ENCODE data around the gene MAP3K3.

The MAP3K3 gene

DNA sequence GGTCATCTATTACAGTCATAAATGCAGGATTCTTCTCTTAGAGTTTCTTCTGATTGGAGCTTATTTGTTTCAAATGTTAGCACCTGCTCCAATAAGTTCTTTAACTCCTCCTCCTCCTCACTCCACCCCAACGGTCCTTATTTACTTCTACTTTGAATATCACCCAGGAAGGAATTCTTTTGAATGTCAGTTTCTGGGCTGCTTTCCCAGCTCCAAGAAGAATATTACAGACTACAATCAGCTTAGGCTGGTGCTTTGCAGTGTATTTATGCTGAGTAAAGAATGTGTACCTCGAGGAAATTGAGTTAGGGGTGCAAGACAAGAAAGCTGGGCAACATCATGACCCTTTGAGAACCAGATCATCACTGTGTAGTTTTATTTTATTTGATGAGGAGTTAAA lies 30.8 kb downstream of the MAP3K3 start:
- DNase-seq, result no peak

DNA sequence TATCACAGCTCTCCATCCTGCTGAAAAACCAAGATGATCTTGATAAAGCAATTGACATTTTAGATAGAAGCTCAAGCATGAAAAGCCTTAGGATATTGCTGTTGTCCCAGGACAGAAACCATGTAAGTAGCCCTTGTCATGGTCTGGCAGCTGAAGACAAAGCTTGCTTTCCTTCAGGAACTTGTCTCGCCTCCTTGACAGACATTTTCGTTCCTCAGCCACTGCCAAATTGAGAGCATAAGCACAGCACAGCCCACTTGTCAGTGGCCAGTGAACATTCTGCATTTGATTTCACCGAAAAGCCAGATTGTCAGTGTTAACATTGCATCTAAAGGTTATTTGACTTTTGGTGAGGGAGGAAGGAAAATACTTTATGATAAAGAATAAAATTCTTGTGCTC lies 35.6 kb downstream of the MAP3K3 start:
- no peak for DNase-seq

DNA sequence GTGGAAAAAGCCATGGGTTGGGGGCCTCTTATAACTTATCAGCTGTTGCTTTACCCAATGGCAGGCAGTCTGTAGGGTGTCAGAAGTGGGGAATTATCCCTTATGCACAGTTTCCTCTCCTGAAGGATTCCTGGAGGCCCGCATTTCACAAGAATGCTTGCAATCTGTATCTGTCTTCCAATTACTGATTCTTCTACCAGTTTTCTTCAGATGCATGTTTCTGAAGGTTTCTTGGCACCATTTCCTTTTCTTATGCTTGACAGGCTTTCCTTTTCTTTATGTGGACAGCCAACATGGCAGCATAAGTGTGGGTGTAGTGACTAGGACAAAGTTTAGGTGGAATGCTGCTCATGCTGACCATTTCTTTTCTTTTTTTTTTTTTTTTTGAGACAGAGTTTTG lies 36.1 kb downstream of the MAP3K3 start:
- DNase-seq, result no peak

DNA sequence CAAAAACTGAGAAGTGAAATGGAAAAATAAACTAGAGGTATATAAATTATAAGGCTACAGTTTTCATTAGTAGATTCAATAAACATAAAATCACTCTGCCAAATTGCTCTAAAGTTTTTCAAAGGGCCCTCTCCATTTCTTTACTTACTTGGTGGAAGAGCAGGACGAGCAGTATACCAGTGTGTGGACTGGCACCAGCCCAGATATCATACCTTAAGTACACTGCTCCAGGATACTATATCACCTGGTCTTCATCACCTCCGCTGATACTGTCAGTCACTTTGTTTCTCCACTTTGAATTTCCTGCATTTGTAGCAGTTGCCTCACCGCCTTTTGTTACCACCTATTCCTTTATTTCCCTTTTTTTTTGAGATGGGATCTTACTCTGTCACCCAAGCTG lies 37.6 kb downstream of the MAP3K3 start:
- no peak for DNase-seq

DNA sequence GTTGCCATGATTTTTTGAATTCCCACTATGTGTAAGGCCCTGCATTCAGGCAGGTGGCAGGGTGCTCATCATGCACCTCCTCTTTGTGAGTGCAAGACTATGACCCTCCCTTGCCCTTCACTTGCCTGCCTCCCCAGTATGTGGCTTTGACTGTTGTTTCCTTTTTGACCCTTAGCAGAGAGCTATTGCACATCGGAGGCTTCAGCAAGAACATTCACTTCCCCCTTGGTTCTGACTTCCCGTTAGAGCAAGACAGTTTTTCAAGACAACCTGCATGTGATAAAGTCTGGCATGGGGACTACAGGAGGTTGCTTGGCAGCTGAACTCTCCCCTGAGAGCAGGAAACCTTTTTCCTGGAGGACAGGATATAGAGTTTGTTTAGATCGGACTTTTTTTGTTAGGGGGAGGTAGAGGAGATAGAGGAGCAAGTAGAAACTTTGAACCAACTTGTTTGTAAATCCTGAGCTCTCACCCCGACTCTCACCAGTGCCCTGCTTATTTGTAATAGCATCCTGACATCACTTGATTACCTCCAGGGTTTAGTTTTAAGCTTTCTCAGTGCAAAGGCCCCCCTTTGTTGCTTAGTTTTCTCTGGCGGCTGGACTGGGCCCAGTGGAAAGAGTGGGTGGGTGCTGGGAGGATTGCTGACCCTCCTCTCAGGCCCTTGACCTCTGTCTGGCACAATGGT lies 43.5 kb downstream of the MAP3K3 start:
- no peak for DNase-seq

DNA sequence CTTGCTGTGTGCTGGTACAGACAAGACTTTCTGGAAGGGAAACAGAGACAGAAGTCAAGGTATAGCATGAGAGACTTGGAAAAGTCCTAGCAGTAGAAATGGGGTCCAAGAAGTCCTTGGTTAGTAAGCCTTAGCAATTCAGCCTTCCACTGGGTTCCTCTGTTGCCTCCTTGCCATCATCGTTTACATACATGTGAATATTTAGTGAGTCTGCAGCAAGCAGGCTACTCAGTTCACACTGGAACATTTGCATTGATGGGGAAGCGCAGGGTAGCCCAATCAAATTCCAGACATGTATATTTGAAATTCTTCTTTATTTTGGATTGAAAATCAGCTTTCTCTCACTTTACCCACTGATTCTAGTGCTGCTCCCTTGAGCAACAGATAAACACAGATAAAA lies 50.6 kb downstream of the MAP3K3 start:
- no peak for DNase-seq

DNA sequence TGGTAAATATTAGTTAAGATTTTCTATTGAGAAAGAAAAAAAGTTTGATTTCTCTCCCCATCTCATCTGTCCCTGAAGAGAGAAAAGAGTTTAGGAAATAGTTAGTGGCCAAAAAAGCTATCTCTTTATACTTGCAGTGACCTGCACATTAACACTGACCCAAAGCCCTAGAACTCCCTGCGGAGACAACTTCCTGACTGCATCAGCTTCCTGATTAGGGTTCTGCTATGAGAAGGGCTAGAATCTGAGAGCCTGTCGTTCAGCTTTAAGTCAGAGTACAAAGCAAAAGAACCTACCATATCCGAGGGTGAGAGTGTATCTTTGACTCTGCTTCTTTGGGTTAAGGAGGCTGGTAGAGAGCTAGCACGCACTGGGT lies 53.0 kb downstream of the MAP3K3 start:
- no peak for DNase-seq

DNA sequence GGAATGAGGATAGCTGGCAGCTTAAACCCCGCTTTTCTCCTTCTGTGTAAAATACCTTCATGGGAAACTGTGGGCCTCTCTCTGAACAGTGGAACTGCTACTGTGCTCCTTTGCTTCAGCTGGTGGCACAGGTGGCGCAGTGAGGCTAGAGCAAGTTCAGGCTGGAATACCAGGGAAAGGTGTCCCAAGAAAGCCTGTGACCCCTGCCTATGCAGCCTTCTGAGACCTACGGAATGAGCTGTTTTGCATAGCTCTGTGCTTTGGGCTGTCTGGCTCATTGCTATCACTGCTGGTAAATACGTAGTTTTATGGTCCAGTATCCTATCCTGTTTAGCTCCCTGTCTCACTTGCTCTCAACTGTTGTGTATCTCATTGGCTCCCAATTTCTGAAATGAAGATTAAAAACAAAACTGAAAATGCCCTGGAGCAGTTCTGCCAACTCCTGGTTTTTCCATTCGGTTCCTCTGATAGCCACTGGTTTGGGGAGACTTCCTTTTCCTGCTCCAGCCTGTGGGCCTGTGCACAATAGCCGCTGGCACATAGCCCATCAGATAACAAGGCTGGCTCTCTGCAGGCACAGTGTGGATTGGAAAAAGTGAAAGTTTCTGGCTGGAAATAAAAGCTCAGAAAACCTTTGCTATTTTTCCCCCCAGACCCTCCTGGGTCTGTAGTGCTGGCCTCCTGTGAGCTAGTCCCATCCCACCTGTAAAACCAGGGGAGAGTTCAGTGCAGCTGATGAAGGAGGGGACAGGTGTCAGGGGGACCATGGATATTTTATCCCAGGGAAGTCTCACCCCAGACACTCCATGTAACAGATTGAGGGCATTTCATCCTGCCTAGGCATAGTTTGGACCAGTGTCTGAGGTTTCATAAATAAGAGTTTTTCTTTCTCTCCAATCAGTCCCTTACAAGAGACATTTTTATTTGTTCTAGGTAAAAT lies 53.7 kb downstream of the MAP3K3 start:
- peak; percentile 44 for DNase-seq

DNA sequence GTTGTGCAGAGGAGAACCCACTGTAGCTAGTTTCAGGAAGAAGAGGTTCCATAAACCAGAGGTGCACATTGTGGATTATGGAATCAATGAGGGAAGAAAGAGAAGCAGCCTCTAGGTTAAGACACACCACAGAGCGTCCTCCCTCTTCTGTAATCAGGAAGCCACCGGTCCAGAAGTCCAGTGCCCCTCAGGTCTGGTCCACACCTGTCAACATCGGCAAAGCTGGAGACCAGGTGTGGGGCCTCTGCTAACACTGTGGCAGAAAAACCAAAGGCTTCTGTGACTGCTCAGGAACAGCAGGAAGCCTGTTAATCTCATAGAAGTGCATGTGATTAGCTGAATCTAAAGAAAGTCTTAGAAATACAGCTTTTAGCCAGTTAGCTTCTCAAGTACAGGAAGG lies 54.4 kb downstream of the MAP3K3 start:
- no peak for DNase-seq

DNA sequence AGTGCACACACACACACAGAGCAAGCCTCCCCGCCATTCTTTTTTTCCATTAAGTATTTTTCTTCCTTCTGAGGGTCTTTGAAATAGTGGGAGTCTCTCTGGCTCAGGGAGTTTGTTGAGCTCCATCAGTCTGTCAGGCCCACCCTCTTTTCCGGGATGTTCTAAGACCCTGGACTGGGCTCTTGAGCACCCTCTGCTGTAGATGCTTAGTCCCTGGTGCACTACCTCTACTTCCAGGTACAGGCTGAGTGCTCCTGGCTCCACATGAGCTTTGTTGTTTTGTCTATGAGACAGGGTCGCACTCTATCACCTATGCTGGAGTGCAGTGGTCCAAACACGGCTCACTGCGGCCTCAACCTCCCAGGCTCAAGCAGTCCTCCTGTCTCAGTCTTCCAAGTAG lies 57.0 kb downstream of the MAP3K3 start:
- no peak for DNase-seq

DNA sequence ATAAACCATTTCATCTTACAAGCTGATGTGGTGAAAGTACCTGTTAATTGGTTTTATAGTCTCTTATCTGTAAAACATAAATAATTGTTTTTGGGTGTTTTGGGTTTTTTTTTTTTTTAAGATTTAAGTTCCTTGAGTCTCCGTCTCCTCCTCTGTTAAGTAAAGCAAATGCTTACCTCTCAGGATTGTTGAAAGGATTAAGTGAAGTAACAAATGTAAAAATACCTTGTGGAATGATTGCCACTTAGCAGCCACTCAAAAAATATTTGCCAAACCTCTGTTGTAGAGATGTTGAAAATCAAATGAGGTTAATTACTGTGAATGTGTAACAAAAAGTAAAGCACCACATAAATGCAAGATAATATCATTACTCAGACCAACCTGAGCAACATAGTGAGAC lies 58.5 kb downstream of the MAP3K3 start:
- no peak for DNase-seq

DNA sequence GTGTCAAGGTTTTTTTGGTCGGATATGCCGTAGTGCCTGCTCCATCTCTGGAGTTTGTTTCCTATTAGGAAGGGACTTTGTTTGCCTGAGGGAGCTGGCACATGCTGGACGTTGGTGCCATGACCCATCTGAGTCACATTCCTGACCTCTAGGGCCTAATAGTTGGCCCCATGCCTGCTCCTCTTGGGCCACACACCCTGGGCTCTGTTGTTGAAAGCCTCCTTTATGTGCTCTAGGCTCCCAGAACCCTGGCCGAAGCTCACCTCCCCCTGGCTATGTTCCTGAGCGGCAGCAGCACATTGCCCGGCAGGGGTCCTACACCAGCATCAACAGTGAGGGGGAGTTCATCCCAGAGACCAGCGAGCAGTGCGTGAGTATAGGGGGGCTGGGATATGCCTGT lies 59.3 kb downstream of the MAP3K3 start:
- no peak for DNase-seq

DNA sequence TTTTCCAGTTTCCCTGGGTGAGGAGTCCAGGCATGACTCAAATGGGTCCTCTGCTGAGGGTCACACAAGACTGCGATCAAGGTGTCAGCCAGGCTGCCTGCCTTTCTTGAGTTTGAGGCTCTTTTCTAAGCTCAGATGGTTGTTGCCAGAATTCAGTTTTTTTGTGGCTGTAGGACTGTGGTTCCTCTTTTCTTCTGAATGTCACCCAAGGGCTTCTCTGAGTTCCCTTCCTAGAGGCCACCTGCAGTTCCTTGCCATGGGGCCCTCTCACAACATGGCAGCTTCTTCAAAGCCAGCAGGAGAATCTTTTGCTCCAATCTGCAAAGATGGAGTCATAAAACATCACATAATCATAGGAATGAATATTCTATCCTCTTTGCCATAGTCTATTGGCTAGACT lies 60.2 kb downstream of the MAP3K3 start:
- DNase-seq, result no peak

DNA sequence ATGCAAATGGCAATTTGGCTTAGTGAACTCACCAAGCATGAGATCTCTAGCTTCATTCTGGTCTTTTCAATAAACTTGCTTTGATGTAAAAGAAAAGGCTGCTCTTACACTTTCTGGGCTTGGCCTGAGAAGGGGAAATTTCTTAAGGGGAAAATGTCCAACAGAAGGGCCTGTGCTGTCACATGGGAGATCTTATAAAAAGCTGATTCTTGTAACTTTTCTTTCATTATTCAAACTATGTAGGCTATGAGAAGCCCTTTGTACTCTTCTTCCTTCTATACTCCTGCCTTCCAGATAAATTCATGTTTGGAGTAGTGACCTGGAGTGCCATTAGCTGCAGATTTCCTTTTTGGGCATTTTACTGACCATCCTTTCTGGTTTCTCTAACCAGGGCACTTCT lies 60.8 kb downstream of the MAP3K3 start:
- no peak for DNase-seq

DNA sequence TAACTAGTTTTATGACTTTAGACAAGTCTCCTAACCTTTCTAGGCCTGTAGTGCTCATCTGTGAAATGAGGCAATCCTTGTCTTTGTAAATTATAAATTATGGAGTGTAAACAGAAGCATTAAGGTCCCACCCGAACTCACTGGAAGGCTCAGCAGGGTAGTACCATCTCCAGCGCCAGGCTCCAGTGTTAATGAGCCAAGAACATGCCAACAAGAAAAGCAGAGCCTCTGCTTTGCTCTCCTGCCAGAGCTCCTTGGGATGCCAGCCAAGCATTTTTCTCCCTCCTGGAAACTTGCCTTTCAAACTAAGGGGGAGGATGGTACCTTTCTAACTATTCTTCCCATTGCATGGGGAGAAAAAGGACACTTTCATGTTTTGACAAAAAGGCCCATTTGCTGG lies 62.8 kb downstream of the MAP3K3 start:
- DNase-seq, result no peak

DNA sequence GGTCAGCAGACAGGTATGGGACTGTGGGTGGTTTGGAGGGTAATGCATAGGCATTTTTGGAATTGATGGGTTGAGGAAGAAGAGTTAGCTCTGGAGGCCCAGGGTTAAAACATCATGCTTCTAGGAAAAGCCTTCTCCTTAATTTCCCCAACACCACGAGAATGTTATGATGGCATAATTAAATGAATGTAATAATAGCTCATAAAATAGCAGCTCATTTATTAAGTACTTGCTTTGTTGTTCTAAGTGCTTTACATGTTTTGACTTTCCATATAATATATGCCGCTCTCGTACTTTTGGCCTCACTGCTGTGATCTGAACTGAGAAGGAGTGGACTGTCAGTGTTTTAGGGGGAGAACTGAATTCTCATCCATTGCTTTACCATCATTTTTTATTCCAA lies 63.4 kb downstream of the MAP3K3 start:
- no peak for DNase-seq

DNA sequence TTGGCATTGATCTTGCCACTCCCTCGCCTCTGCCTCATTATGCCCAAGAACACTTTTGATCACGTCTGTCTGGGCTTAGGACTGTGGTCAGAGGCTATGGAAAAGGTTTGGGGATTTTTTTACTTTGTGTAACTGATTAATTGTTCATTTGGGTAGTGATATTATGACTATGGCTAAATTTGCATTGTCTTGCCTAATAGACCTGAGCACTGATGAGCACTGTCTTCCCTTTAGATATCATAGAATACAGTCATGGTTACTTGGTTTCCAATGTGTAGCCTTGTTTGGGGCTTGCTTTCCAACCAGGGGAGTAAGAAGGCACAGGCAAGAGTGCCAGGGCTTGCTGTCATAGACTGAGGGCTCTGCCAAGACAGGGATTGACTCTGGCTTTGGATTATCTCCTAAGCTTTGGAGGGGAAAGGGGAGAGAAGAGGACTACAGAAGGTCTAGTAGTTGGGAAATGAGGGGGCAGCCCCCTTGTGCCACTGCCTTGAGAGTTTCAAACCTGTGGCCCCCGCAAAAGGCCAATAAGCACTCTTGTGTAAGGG lies 64.0 kb downstream of the MAP3K3 start:
- DNase-seq, result no peak

DNA sequence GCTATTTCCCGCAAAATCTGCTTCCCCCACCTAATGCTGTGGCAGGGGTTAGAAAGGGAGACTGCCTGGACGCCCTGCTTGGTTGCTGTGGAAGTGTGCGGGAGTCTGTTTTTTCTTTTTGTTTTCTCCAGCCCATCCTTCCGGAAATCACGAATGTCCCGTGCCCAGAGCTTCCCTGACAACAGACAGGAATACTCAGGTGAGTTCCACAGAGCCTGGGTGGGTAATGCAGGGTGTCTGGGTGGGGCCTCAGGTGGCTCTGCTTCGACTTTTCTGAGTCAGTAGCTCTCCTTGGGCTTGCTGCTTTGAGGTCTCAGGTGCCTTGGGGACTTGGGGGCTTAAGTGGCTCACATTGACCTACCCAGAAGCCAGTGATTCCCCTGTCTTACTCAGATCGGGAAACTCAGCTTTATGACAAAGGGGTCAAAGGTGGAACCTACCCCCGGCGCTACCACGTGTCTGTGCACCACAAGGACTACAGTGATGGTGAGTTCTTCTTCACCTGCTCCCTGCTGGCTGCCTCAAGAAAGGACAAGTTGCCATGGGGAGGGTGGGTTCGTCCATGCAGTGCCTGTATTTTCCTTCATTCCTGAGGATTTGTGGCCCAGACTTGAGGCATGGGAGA lies 66.3 kb downstream of the MAP3K3 start:
- no peak for DNase-seq

DNA sequence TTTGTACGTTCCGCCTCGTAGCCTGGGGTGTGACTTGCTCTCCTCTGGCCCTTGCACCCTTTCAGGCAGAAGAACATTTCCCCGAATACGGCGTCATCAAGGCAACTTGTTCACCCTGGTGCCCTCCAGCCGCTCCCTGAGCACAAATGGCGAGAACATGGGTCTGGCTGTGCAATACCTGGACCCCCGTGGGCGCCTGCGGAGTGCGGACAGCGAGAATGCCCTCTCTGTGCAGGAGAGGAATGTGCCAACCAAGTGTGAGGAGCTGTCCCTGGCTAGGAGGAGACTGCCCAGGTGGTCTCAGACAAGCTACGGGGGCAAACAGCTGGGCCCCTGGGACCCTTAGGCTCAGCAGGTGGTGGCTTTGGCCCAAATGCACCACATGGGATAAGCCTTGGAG lies 67.3 kb downstream of the MAP3K3 start:
- DNase-seq, result no peak

DNA sequence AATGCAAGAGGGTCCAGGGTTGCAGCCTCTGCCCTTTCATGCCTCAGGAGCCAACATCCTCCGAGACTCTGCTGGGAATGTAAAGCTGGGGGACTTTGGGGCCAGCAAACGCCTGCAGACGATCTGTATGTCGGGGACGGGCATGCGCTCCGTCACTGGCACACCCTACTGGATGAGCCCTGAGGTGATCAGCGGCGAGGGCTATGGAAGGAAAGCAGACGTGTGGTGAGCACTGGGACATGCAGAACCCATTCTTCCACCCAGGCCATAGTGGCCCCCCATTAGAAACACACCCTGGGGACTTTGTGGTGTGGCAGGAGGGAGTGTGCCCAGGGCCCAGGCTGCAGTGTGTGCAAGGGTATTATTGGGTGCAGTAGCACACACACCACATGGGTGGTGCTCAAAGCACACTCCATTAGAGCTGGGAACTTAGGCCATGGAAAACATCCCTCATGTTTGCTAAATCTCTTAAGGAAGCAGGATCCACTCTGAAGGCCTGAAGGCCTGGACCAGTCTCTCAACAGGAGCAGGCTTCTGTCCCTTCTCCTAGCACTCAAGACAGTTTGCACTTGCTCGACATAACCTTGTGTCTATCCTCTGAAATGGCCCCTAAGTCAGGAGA lies 70.1 kb downstream of the MAP3K3 start:
- DNase-seq, result no peak

DNA sequence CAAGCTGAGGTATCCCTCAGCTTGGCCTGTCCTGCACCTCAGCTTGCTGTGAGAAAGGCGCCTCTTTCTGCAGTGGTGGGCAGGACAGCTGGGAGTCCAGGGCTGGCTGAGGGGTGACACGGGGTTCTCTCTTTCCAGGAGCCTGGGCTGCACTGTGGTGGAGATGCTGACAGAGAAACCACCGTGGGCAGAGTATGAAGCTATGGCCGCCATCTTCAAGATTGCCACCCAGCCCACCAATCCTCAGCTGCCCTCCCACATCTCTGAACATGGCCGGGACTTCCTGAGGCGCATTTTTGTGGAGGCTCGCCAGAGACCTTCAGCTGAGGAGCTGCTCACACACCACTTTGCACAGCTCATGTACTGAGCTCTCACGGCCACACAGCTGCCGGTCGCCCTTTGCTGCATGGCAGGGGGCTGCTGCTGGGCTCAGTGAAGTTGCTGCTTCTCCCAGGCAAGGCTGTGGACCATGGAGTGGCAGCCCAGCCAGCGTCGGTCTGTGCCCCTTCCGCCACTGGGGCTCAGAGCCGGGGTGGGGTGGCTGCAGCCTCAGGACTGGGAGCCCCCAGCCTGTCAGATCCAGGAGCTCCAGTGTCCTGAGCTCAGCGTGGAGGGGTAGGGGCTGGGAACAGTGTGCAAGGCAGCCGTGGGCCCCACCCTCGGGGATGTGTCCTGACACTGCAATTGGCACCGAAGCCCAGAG lies 71.3 kb downstream of the MAP3K3 start:
- no peak for DNase-seq

DNA sequence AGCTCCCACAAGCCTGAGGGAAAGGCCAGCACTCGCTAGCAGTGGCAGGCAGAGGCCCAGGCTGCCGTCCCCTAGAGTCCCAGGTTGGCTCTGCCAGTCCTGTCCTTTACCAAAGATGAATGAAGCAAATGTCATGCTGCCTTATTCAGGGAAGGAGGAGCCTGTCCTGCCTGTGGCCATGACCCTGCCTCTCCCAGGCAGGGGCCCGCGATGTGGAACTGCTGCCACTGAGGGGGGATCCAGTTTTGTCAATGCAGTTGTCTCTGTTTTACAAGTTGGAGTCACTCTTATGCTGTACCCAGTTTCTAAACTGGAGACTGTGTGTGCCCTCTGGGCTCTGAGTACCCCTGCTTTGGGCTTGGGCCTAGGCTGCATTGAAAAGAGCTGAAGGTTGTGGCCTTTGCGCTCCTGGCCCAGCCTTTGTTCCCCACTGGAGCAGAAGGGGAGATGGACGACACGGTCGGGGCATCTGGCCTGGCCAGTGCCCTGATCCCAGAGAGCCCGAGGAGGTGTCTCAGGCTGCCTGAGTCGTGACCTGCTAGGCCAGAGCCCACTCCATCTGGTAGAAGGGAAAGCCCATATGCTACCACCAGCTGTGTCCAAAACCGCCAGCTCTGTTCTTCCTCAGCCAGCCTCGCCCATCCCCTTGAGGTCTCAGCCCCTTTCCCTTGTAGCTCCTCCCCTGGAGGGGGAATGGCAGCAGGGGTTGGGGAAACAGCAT lies 72.2 kb downstream of the MAP3K3 start:
- DNase-seq, result peak; percentile 92
